Stimulated activated CD8-positive, alpha-beta memory T cell treated with anti-CD3 and anti-CD28 coated beads, Interleukin-7, amount 100 ng/mL, for 1 hour (primary cell): ENCODE results near the gene MARCHF3.
"Not testable (repeated sequence)": the region's sequence is repeated elsewhere in the genome, so short reads cannot be mapped to it uniquely, and the experiment has no call there.

Source experiments
- DNase-seq, 2 donors: peaks; one replicate each; pipeline ENCODE4 v3.0.0-alpha.2; 2020; ENCODE audit warnings: low read depth in 2 of 2

MARCHF3 gene

GRCh38 chr5:126953640-126954039 lies 76.7 kb downstream of the MARCHF3 start:
- DNase-seq = no peak

GRCh38 chr5:126949475-126949874 lies 80.9 kb downstream of the MARCHF3 start:
- DNase-seq = no peak

GRCh38 chr5:126948453-126948852 lies 81.9 kb downstream of the MARCHF3 start:
- DNase-seq = no peak

GRCh38 chr5:126948011-126948355 lies 82.4 kb downstream of the MARCHF3 start:
- no peak for DNase-seq

- no peak for DNase-seq
These were observed 83.0 kb downstream of the MARCHF3 start for GRCh38 chr5:126947146-126948010.

- DNase-seq = not testable (repeated sequence)
These were observed 87.5 kb downstream of the MARCHF3 start for GRCh38 chr5:126942908-126943307.

GRCh38 chr5:126941403-126941802 lies 89.0 kb downstream of the MARCHF3 start:
- DNase-seq = no peak

GRCh38 chr5:126939887-126940286 lies 90.5 kb downstream of the MARCHF3 start:
- no peak for DNase-seq

- no peak for DNase-seq
These were observed 91.9 kb downstream of the MARCHF3 start for GRCh38 chr5:126938466-126938865.

- no peak for DNase-seq
These were observed 92.6 kb downstream of the MARCHF3 start for GRCh38 chr5:126937771-126938170.

GRCh38 chr5:126936775-126937418 lies 93.5 kb downstream of the MARCHF3 start:
- no peak for DNase-seq

- no peak for DNase-seq
These were observed 98.2 kb downstream of the MARCHF3 start for GRCh38 chr5:126931963-126932660.

- DNase-seq = no peak
These were observed 102.3 kb downstream of the MARCHF3 start for GRCh38 chr5:126928041-126928440.

- DNase-seq = no peak
These were observed 102.9 kb downstream of the MARCHF3 start for GRCh38 chr5:126927429-126927828.

GRCh38 chr5:126926187-126926586 lies 104.2 kb downstream of the MARCHF3 start:
- no peak for DNase-seq

GRCh38 chr5:126925482-126925881 lies 104.9 kb downstream of the MARCHF3 start:
- no peak for DNase-seq

- no peak for DNase-seq
These were observed 105.9 kb downstream of the MARCHF3 start for GRCh38 chr5:126924331-126925033.

GRCh38 chr5:126921241-126922091 lies 108.9 kb downstream of the MARCHF3 start:
- no peak for DNase-seq

GRCh38 chr5:126920291-126920690 lies 110.1 kb downstream of the MARCHF3 start:
- DNase-seq = no peak

GRCh38 chr5:126919566-126919965 lies 110.8 kb downstream of the MARCHF3 start:
- no peak for DNase-seq

GRCh38 chr5:126918615-126918957 lies 111.8 kb downstream of the MARCHF3 start:
- no peak for DNase-seq
